ENCODE measurements around the gene NACA. TPM values are rescaled to one million over a fixed set of nuclear protein-coding genes. Genes with fewer than 3 reads are reported as not detected.

The NACA gene
- total and polyA plus RNA-seq, 2 of the 13 experiments (the other 11 are each of a cell fraction or from before 2014, with no cell fraction given) = 799 to 1,700 TPM

DNA sequence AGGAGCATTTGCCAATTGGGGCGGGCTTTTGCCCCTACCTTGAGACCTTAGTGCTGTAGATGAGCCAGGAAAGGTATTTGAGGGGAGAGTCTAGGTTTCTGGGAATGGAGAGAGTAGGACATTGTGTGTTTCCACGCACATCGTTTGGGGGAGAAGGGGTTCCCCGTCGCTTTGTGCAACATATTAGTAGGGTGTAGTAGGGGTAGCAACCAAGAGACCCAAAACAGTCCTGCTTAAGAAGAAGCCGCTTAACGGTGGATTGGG is 36.3 kb downstream of the NACA start:
- FAIRE-seq (no peak), DNase-seq (ENCODE audit: low spot score) (no peak), ATAC-seq (no peak)
- Histone ChIP-seq H3K36me3 (replicated peaks in 1 of 2; ENCODE audit: control insufficient read depth in 1 of 2, insufficient read depth in 2 of 2, low read length in 2 of 2) (no peaks in the 10 kb centered on the region; a peak in 1 of 5 replicates), H3K9me3 (ENCODE audit: low read length) (no peaks in the 10 kb centered on the region), H3K4me3 (replicated peaks in 1 of 3; ENCODE audit: insufficient read depth in 1 of 3, low read depth in 2 of 3, low read length in 3 of 3) (peak overlapping the region; percentile 10 to 54 (median 14); a peak in 5 of 6 replicates), H3K9ac (ENCODE audit: insufficient read depth, low read depth, low read length) (peak overlapping the region; percentile 75), H4K20me1 (ENCODE audit: insufficient read depth, low read length) (peaks cover 22% of the 10 kb centered on the region), H3K27ac (ENCODE audit: extremely low read length, insufficient read depth, low read length) (peak overlapping the region; percentile 99), H3K27me3 (ENCODE audit: control insufficient read depth in 1 of 2, insufficient read depth in 2 of 2, low read length in 2 of 2) (no peaks in the 10 kb centered on the region; a peak in 1 of 5 replicates), H3K79me2 (ENCODE audit: insufficient read depth, low read length) (peaks cover 40% of the 10 kb centered on the region), H3K4me1 (ENCODE audit: insufficient read depth, low read length) (peaks cover 12% of the 10 kb centered on the region), H3K4me2 (ENCODE audit: low read depth, low read length) (peak overlapping the region; percentile 83), H2AFZ (ENCODE audit: low read length) (peak overlapping the region; percentile 89)
- TSS peak; percentile 96 for BruUV-seq (replicated peaks)
- intact Hi-C loops (cut with micrococcal nuclease; ENCODE audit: unreplicated experiment) = loop anchor here (1.0 kb wide), 1 partner anchor 37 kb away; the partner anchor contains the start of gene NACA
- in situ Hi-C loops (cut with HindIII; ENCODE audit: extremely low pct_ligation_motif_present, low pct_unique_long_range_greater_than_20kb) = loop anchor here (5.0 kb wide), 1 partner anchor 39 kb away; the partner anchor contains the start of gene NACA
- ChIA-PET POLR2A (interaction anchor here (0.9 to 3.5 kb wide), 22 partner anchors 7 to 422 kb away, joined by 3 to 42 read pairs (median 6); partner anchors contain the start of genes ATP5F1B, GLS2, NACA and NEMP1), CTCF (ENCODE audit: low intra/inter-chr PET ratio, low total read pairs) (no interaction called here)
- WGBS (ENCODE audit: low lambda C conversion rate) = 80% methylated on average over 7 of the region's 7 CpGs
- TF ChIP-seq, protein P1, sequence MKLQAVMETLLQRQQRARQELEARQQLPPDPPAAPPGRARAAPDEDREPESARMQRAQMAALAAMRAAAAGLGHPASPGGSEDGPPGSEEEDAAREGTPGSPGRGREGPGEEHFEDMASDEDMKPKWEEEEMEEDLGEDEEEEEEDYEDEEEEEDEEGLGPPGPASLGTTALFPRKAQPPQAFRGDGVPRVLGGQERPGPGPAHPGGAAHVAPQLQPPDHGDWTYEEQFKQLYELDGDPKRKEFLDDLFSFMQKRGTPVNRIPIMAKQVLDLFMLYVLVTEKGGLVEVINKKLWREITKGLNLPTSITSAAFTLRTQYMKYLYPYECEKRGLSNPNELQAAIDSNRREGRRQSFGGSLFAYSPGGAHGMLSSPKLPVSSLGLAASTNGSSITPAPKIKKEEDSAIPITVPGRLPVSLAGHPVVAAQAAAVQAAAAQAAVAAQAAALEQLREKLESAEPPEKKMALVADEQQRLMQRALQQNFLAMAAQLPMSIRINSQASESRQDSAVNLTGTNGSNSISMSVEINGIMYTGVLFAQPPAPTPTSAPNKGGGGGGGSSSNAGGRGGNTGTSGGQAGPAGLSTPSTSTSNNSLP (IDR thresholded peaks at IDR 0.05; ENCODE audit: low read depth, low read length) = no peak
- TF ChIP-seq, protein P2, sequence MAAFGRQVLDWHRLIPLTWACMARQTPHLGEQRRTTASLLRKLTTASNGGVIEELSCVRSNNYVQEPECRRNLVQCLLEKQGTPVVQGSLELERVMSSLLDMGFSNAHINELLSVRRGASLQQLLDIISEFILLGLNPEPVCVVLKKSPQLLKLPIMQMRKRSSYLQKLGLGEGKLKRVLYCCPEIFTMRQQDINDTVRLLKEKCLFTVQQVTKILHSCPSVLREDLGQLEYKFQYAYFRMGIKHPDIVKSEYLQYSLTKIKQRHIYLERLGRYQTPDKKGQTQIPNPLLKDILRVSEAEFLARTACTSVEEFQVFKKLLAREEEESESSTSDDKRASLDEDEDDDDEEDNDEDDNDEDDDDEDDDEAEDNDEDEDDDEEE (CRISPR knock-in tag; IDR thresholded peaks at IDR 0.05) = peak; percentile 58; the same call in 1 of the 2 replicates
- TF ChIP-seq SMAD9 (CRISPR knock-in tag; IDR thresholded peaks at IDR 0.05) (no peak), ZNF484 (CRISPR knock-in tag; IDR thresholded peaks at IDR 0.05; ENCODE audit: borderline replicate concordance, low read depth) (no peak), SPEN (CRISPR knock-in tag; IDR thresholded peaks at IDR 0.05; ENCODE audit: low read depth) (no peak), NFIC (IDR thresholded peaks at IDR 0.05; ENCODE audit: low read length) (0 out of 2 replicates have a peak, but pooled peaks have one; percentile 13), MLLT10 (CRISPR knock-in tag; IDR thresholded peaks at IDR 0.05) (no peak), SIN3B (IDR thresholded peaks at IDR 0.05; ENCODE audit: low read length) (no peak), REL (CRISPR knock-in tag; conservative IDR thresholded peaks at IDR 0.05) (no peak), NRL (CRISPR knock-in tag; IDR thresholded peaks at IDR 0.05; ENCODE audit: borderline replicate concordance) (no peak)
- TF ChIP-seq, protein P3, sequence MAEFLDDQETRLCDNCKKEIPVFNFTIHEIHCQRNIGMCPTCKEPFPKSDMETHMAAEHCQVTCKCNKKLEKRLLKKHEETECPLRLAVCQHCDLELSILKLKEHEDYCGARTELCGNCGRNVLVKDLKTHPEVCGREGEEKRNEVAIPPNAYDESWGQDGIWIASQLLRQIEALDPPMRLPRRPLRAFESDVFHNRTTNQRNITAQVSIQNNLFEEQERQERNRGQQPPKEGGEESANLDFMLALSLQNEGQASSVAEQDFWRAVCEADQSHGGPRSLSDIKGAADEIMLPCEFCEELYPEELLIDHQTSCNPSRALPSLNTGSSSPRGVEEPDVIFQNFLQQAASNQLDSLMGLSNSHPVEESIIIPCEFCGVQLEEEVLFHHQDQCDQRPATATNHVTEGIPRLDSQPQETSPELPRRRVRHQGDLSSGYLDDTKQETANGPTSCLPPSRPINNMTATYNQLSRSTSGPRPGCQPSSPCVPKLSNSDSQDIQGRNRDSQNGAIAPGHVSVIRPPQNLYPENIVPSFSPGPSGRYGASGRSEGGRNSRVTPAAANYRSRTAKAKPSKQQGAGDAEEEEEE (CRISPR knock-in tag; IDR thresholded peaks at IDR 0.05; ENCODE audit: borderline replicate concordance) = no peak
